HepG2 (cell line): ENCODE measurements around the gene CAMTA1. TPM values are rescaled to one million over a fixed set of nuclear protein-coding genes. Genes with fewer than 3 reads are reported as not detected.
A peak's percentile ranks its signal among the peaks of the same experiment; 100 is the strongest.

ENCODE experiments used
- AHR ChIP-seq: IDR thresholded peaks from 2 replicates; pipeline ENCODE4 v1.6.1; 2018; ENCODE audit warnings: missing genetic modification reagents, missing compliant biosample characterization
- AKNA ChIP-seq: sonication (generic); formaldehyde crosslinking; IDR thresholded peaks from 2 replicates; pipeline ENCODE4 v1.4.0; 2020; ENCODE audit warnings: missing genetic modification reagents, borderline replicate concordance
- BCL6 ChIP-seq: IDR thresholded peaks from 2 replicates; pipeline ENCODE4 v1.6.1; 2016; ENCODE audit warnings: missing genetic modification reagents, missing compliant biosample characterization
- CENPX ChIP-seq: sonication (generic); formaldehyde crosslinking; IDR thresholded peaks from 2 replicates; pipeline ENCODE4 v1.9.0; 2021; ENCODE audit warnings: mild to moderate bottlenecking, missing genetic modification reagents, moderate library complexity
- CREM ChIP-seq, 2 experiments: sonication (generic) in 1 of 2; formaldehyde crosslinking in 1 of 2; IDR thresholded peaks; 2 replicates each; pipeline versions ENCODE4 v1.4.0 to v1.6.1; 2016 to 2020; ENCODE audit warnings: antibody characterized with exemption in 1 of 2, mild to moderate bottlenecking in 1 of 2, missing genetic modification reagents in 1 of 2
- GTF3A ChIP-seq: sonication (generic); formaldehyde crosslinking; conservative IDR thresholded peaks from 2 replicates; pipeline ENCODE4 v1.4.0; 2020; ENCODE audit warnings: mild to moderate bottlenecking, missing genetic modification reagents
- IRF1 ChIP-seq: sonication (generic); formaldehyde crosslinking; IDR thresholded peaks from 2 replicates; pipeline ENCODE4 v1.4.0; 2020; ENCODE audit warnings: low read depth, mild to moderate bottlenecking, missing genetic modification reagents
- POLR2AphosphoS5 ChIP-seq: IDR thresholded peaks from 2 replicates; pipeline ENCODE4 v1.6.1; 2012; ENCODE audit warnings: low read depth, low read length
- SNAI1 ChIP-seq: sonication (generic); formaldehyde crosslinking; IDR thresholded peaks from 2 replicates; pipeline ENCODE4 v1.5.0; 2020; ENCODE audit warnings: mild to moderate bottlenecking, missing genetic modification reagents, borderline replicate concordance
- TEAD3 ChIP-seq: optimal IDR thresholded peaks from 2 replicates; pipeline ENCODE3; 2016; ENCODE audit warnings: borderline replicate concordance
- TOPORS ChIP-seq: sonication (generic); formaldehyde crosslinking; IDR thresholded peaks from 2 replicates; pipeline ENCODE4 v1.8.0; 2023; ENCODE audit warnings: mild to moderate bottlenecking, missing genetic modification reagents
- U2AF2 ChIP-seq: fragments of 200-400 bp; formaldehyde crosslinking; IDR thresholded peaks from 2 replicates; pipeline ENCODE4 v1.6.1; 2017; ENCODE audit warnings: low read depth, mild to moderate bottlenecking, low read length
- ZFP1 ChIP-seq: IDR thresholded peaks from 2 replicates; pipeline ENCODE4 v1.6.1; 2016
- ZFY ChIP-seq: sonication (generic); formaldehyde crosslinking; IDR thresholded peaks from 2 replicates; pipeline ENCODE4 v1.4.0; 2020; ENCODE audit warnings: missing genetic modification reagents
- ZMYM4 ChIP-seq: sonication (generic); formaldehyde crosslinking; IDR thresholded peaks from 2 replicates; pipeline ENCODE4 v1.8.1; 2023; ENCODE audit warnings: mild to moderate bottlenecking, missing genetic modification reagents
- ZNF24 ChIP-seq: fragments of 450-650 bp; IDR thresholded peaks from 2 replicates; pipeline ENCODE4 v1.6.1; 2017; ENCODE audit warnings: antibody characterized with exemption, mild to moderate bottlenecking
- ZNF549 ChIP-seq: sonication (generic); formaldehyde crosslinking; IDR thresholded peaks from 2 replicates; pipeline ENCODE4 v1.5.0; 2020; ENCODE audit warnings: missing genetic modification reagents
- polyA plus RNA-seq, 8 experiments: library from polyadenylated mRNA; depleted of rRNA in 3 of 8; stranded (reverse) in 7 of 8; unstranded in 1 of 8; fragments of >200 nt; fragmentation: Illumina TruSeq in 4 of 8; extraction: Trizol in 4 of 8; gene quantifications; 2 replicates each; pipeline versions ENCODE4 v1.2.1 to v1.2.3, GENCODE V29; 2011 to 2016; ENCODE audit warnings: low read depth in 4 of 8, missing spikeins in 1 of 8, mixed read lengths in 1 of 8; ENCODE audit not compliant: insufficient read depth in 1 of 8
- total RNA-seq, 5 experiments: library from RNA; depleted of rRNA; stranded (reverse); fragments of >200 nt; fragmentation: Illumina TruSeq; extraction: Trizol; gene quantifications; 2 replicates each; pipeline ENCODE4 v1.2.3, GENCODE V29; 2016; ENCODE audit warnings: low read depth in 1 of 5
- TF ChIP-seq, protein P1 (sequence below), 2 experiments: sonication (generic) in 1 of 2; formaldehyde crosslinking in 1 of 2; IDR thresholded peaks; 2 replicates each; pipeline versions ENCODE4 v1.4.0 to v1.6.1; 2018 to 2020; ENCODE audit warnings: missing genetic modification reagents in 2 of 2, borderline replicate concordance in 1 of 2, low read depth in 1 of 2, mild to moderate bottlenecking in 1 of 2, missing biosample characterization in 1 of 2
- TF ChIP-seq, protein P2 (sequence below): sonication (generic); formaldehyde crosslinking; conservative IDR thresholded peaks from 2 replicates; pipeline ENCODE4 v1.4.0; 2020; ENCODE audit warnings: missing genetic modification reagents

CAMTA1 gene
- total and polyA plus RNA-seq, 2 of the 13 experiments (the other 11 are each of a cell fraction or from before 2014, with no cell fraction given), result 25.0 to 36.4 TPM

DNA sequence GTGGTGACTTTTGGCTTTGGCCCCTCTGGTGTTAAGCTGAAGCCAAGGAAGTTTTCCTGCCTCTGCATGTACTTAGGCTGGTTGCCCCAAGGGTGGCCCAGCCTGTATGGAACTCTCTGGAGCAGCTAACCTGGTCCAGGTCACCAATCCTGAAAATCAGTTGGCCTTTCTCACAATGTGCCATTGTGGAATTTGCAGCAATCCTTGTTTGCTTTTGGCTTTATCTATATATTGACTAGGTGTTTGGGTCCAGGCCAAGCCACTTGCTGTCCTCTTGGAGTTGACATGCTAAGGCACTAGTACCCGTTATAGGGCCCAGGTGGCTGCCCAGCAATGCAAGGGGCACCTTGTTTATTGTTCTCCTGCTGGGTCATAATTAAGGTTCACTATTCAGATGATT is 124.6 kb downstream of the CAMTA1 start (continued):
- TF ChIP-seq POLR2AphosphoS5, result no peak
- TF ChIP-seq CREM (IDR thresholded peaks at IDR 0.05), result no peak
- TF ChIP-seq CREM (CRISPR knock-in tag; IDR thresholded peaks at IDR 0.05), result no peak
- no peak for TF ChIP-seq ZNF24
- no peak for TF ChIP-seq TOPORS (CRISPR knock-in tag)
- TF ChIP-seq, protein P1, sequence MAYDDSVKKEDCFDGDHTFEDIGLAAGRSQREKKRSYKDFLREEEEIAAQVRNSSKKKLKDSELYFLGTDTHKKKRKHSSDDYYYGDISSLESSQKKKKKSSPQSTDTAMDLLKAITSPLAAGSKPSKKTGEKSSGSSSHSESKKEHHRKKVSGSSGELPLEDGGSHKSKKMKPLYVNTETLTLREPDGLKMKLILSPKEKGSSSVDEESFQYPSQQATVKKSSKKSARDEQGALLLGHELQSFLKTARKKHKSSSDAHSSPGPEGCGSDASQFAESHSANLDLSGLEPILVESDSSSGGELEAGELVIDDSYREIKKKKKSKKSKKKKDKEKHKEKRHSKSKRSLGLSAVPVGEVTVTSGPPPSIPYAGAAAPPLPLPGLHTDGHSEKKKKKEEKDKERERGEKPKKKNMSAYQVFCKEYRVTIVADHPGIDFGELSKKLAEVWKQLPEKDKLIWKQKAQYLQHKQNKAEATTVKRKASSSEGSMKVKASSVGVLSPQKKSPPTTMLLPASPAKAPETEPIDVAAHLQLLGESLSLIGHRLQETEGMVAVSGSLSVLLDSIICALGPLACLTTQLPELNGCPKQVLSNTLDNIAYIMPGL (CRISPR knock-in tag; IDR thresholded peaks at IDR 0.05; ENCODE audit: borderline replicate concordance in 1 of 2, low read depth in 1 of 2), result 0 out of 4 replicates have a peak, but pooled peaks of 1 of the 2 experiments have one; percentile 26
- TF ChIP-seq AHR (CRISPR knock-in tag), result no peak
- no peak for TF ChIP-seq CENPX (CRISPR knock-in tag)
- TF ChIP-seq ZFP1, result no peak
- 0 out of 2 replicates have a peak, but pooled peaks have one; percentile 47 for TF ChIP-seq ZMYM4 (CRISPR knock-in tag)
- TF ChIP-seq, protein P2, sequence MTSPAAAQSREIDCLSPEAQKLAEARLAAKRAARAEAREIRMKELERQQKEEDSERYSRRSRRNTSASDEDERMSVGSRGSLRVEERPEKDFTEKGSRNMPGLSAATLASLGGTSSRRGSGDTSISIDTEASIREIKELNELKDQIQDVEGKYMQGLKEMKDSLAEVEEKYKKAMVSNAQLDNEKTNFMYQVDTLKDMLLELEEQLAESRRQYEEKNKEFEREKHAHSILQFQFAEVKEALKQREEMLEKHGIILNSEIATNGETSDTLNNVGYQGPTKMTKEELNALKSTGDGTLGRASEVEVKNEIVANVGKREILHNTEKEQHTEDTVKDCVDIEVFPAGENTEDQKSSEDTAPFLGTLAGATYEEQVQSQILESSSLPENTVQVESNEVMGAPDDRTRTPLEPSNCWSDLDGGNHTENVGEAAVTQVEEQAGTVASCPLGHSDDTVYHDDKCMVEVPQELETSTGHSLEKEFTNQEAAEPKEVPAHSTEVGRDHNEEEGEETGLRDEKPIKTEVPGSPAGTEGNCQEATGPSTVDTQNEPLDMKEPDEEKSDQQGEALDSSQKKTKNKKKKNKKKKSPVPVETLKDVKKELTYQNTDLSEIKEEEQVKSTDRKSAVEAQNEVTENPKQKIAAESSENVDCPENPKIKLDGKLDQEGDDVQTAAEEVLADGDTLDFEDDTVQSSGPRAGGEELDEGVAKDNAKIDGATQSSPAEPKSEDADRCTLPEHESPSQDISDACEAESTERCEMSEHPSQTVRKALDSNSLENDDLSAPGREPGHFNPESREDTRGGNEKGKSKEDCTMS (CRISPR knock-in tag), result no peak
- TF ChIP-seq BCL6 (CRISPR knock-in tag), result peak; percentile 97
- TF ChIP-seq SNAI1, result no peak
- TF ChIP-seq GTF3A, result no peak
- TF ChIP-seq IRF1 (CRISPR knock-in tag), result no peak
- TF ChIP-seq U2AF2, result no peak
- TF ChIP-seq ZNF549 (CRISPR knock-in tag), result no peak
- TF ChIP-seq TEAD3 (CRISPR knock-in tag), result peak; percentile 70
- TF ChIP-seq AKNA (CRISPR knock-in tag), result no peak
- no peak for TF ChIP-seq ZFY (CRISPR knock-in tag)
